Fibroblast of mammary gland (primary cell): ENCODE results near the gene NTM.

Experiments
- DNase-seq: peaks from one replicate; pipeline ENCODE4 v3.0.0-alpha.2; 2010; ENCODE audit warnings: low read depth
- H3K4me3 ChIP-seq: 2 replicates; pipeline ENCODE4 v1.5.1; 2011; ENCODE audit warnings: low read depth, mild to moderate bottlenecking, low read length, moderate library complexity; ENCODE audit not compliant: control insufficient read depth
- CTCF ChIP-seq: conservative IDR thresholded peaks from 2 replicates; pipeline ENCODE4 v1.5.1; 2011; ENCODE audit warnings: low read depth, low read length, inconsistent platforms; ENCODE audit not compliant: control insufficient read depth, insufficient read depth

Gene NTM

DNA sequence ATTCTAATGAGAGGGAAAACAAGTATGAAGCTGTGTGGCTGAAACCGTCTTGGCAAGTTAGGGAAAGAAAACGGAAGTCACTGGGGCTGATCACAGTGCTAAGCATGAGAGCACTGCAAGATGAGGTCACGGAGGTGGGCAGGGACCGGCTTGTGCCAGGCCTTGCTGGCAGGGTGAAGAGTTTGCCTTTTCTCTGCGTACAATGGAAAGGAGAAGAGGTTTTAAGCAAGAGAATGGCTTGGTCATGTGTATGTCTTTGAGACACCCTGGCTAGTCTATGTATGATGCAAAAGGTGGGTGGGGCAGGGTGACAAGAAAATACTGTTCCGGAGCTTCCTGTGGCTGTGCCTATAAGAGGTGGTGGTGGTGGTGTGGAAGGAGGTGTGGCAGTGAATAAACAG is 567.9 kb downstream of the NTM start:
- DNase-seq, result no peak
- no peak overlapping the region for H3K4me3 ChIP-seq

DNA sequence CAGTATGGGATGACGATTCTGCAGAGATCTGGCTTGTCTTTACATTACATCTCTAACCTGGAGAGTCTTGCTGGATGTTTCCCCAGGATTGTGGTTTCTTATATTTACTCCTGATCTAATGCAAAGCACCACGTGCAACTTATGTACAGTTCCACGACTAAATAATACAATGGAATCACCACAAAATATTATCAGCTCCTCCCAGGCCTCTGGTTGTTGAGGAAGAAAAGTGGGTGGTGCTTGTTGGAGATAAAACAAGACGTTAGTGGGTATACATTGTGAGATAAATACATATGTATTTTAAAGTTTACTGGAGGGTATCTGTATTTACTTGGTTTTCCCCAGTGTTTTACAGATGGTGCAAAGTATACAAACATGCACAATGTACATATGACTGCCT is 569.7 kb downstream of the NTM start:
- DNase-seq, result no peak
- H3K4me3 ChIP-seq, result no peak overlapping the region
- TF ChIP-seq CTCF, result no peak

More for the DNA sequence above, 567.9 kb downstream of the NTM start:
- TF ChIP-seq CTCF, result no peak

- TF ChIP-seq CTCF, result no peak
- no peak for DNase-seq
- H3K4me3 ChIP-seq, result no peak overlapping the region
Observed at GRCh38 chr11:131942878-131943277, 572.5 kb downstream of the NTM start.

DNA sequence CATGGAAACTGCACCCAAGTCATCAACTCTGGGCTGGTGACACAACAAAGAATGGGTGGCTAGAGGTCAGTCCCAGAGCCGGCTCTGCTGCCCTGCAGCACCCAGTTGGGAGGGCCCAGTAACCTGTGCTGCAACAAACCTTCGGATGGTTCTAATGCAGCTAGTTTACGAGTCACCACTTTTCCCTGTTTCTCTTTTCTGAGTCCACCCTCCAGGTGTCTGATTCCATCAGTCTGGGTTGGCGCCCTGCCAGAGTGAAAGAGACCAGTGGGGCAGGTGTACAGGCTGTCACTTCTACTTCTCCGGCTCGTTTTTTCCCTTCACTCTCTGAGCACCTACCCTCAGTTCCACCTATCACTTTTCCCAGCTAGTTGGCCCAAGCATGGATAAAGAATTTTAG is 572.9 kb downstream of the NTM start:
- no peak for DNase-seq
- TF ChIP-seq CTCF, result no peak

DNA sequence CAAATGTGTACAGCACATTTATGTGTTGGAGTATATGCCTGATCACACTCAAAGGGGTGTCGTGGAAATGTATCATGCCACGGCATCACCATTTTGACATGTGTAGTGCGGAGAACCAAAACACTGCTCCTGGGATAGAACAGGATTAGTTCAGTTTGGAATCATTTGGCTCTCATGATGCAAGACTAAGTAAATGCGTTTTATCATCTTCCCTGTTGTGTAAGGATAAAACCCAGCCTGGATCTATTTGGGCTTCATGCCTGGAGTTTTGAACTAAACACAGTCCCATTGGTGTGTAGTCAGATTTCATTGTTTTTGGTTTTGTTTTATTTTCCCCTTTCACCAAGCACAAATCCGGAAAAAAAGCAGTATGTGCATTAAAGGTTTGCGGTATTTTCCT is 574.3 kb downstream of the NTM start:
- TF ChIP-seq CTCF, result no peak
- no peak overlapping the region for H3K4me3 ChIP-seq
- DNase-seq, result peak; percentile 55

More for the DNA sequence above, 572.9 kb downstream of the NTM start:
- H3K4me3 ChIP-seq, result no peak overlapping the region

- DNase-seq, result no peak
- TF ChIP-seq CTCF, result no peak
- no peak overlapping the region for H3K4me3 ChIP-seq
Observed at GRCh38 chr11:131945706-131946105, 575.3 kb downstream of the NTM start.

- no peak overlapping the region for H3K4me3 ChIP-seq
- DNase-seq, result no peak
- no peak for TF ChIP-seq CTCF
Observed at GRCh38 chr11:131947511-131947910, 577.1 kb downstream of the NTM start.
